Measurements from ENCODE around the gene LRMDA.

DNA sequence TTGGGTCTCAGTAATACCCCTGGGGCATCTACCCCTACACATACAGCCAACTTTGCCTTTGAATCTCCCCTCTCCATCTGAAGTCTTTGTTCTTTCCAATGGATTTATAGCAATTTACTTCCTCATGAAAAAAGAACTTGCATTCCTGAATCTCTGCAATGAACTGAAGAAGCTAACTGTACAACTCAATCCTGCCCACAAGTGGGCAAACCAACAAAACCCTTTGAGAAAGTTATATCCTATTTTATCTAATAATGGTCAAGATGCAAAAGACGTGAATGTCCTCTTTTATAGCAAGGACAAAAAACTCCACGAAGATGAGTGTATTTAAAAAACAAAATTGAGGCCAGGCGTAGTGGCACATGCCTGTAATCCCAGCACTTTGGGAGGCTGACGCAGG lies 991.3 kb downstream of the LRMDA start:
- TF ChIP-seq BHLHE40 (IDR thresholded peaks at IDR 0.05; ENCODE audit: borderline replicate concordance in 1 of 2, low read depth in 2 of 2, low read length in 1 of 2) (no peak), CREB1 (IDR thresholded peaks at IDR 0.05; ENCODE audit: low read depth) (no peak), ZNF274 (IDR thresholded peaks at IDR 0.05; ENCODE audit: insufficient read depth, insufficient read length) (no peak), EZH2 (IDR thresholded peaks at IDR 0.05; ENCODE audit: borderline replicate concordance, control insufficient read depth, low read depth, low read length) (no peak), NBN (IDR thresholded peaks at IDR 0.05) (no peak), ETV6 (conservative IDR thresholded peaks at IDR 0.05 in 1 of 2, IDR thresholded peaks at IDR 0.05 in 1 of 2; ENCODE audit: borderline replicate concordance in 1 of 2, low read depth in 1 of 2) (no peak), SRF (IDR thresholded peaks at IDR 0.05; ENCODE audit: low read depth in 2 of 2, low read length in 2 of 2) (no peak), SP1 (IDR thresholded peaks at IDR 0.05; ENCODE audit: low read depth, low read length) (no peak), NFIC (IDR thresholded peaks at IDR 0.05; ENCODE audit: low read depth, low read length) (no peak), MAX (IDR thresholded peaks at IDR 0.05; ENCODE audit: low read depth, low read length) (no peak), POLR2A (IDR thresholded peaks at IDR 0.05; ENCODE audit: low read depth, low read length) (no peak)
- TF ChIP-seq, protein P1, sequence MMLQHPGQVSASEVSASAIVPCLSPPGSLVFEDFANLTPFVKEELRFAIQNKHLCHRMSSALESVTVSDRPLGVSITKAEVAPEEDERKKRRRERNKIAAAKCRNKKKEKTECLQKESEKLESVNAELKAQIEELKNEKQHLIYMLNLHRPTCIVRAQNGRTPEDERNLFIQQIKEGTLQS (IDR thresholded peaks at IDR 0.05; ENCODE audit: borderline replicate concordance, extremely low read depth, low read depth, low read length) = no peak
- TF ChIP-seq, protein P2, sequence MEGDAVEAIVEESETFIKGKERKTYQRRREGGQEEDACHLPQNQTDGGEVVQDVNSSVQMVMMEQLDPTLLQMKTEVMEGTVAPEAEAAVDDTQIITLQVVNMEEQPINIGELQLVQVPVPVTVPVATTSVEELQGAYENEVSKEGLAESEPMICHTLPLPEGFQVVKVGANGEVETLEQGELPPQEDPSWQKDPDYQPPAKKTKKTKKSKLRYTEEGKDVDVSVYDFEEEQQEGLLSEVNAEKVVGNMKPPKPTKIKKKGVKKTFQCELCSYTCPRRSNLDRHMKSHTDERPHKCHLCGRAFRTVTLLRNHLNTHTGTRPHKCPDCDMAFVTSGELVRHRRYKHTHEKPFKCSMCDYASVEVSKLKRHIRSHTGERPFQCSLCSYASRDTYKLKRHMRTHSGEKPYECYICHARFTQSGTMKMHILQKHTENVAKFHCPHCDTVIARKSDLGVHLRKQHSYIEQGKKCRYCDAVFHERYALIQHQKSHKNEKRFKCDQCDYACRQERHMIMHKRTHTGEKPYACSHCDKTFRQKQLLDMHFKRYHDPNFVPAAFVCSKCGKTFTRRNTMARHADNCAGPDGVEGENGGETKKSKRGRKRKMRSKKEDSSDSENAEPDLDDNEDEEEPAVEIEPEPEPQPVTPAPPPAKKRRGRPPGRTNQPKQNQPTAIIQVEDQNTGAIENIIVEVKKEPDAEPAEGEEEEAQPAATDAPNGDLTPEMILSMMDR (IDR thresholded peaks at IDR 0.05 in 2 of 3, conservative IDR thresholded peaks at IDR 0.05 in 1 of 3; ENCODE audit: control insufficient read depth in 2 of 3, extremely low read depth in 1 of 3, insufficient read depth in 1 of 3, low read depth in 3 of 3, low read length in 3 of 3) = no peak

Data from GM12878 (cell line).